Testis (tissue), 2 donors: ENCODE data around the gene ACSS3.
"Not testable (repeated sequence)": the region's sequence is repeated elsewhere in the genome, so short reads cannot be mapped to it uniquely, and the experiment has no call there.

Experiments used
- POLR2A ChIP-seq: fragments of 450-650 bp; IDR thresholded peaks from one replicate; pipeline ENCODE4 v1.6.1; 2017; ENCODE audit warnings: antibody characterized with exemption, mild to moderate bottlenecking, moderate library complexity
- TF ChIP-seq, protein P1 (sequence below), 3 experiments: fragments of 450-650 bp in 2 of 3; fragments of 200-600 bp in 1 of 3; sonication (generic) in 1 of 3; IDR thresholded peaks; one replicate each; pipeline ENCODE4 v1.5.1; 2016 to 2019; ENCODE audit warnings: antibody characterized with exemption in 3 of 3, mild to moderate bottlenecking in 2 of 3, moderate library complexity in 1 of 3

DNA sequence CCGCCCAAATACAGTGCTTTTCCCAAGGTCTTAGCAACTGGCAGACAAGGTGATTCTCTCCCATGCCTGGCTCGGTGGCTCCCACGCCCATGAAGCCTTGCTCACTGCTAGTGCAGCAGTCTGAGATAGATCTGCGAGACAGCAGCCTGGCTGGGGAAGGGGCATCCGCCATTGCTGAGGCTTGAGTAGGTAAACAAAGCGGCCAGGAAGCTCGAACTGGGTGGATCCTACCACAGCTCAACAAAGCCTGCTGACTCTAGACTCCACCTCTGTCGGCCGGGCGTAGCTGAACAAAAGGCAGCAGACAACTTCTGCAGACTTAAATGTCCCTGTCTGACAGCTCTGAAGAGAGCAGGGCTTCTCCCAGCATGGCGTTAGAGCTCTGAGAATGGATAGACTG, 12.9 kb upstream of the ACSS3 start:
- TF ChIP-seq, protein P1, sequence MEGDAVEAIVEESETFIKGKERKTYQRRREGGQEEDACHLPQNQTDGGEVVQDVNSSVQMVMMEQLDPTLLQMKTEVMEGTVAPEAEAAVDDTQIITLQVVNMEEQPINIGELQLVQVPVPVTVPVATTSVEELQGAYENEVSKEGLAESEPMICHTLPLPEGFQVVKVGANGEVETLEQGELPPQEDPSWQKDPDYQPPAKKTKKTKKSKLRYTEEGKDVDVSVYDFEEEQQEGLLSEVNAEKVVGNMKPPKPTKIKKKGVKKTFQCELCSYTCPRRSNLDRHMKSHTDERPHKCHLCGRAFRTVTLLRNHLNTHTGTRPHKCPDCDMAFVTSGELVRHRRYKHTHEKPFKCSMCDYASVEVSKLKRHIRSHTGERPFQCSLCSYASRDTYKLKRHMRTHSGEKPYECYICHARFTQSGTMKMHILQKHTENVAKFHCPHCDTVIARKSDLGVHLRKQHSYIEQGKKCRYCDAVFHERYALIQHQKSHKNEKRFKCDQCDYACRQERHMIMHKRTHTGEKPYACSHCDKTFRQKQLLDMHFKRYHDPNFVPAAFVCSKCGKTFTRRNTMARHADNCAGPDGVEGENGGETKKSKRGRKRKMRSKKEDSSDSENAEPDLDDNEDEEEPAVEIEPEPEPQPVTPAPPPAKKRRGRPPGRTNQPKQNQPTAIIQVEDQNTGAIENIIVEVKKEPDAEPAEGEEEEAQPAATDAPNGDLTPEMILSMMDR (IDR thresholded peaks at IDR 0.05), result not testable (repeated sequence)
- not testable (repeated sequence) for TF ChIP-seq POLR2A
